Right cardiac atrium (tissue), 5 donors: Measurements from ENCODE around the gene RARB. TPM values are rescaled to one million over a fixed set of nuclear protein-coding genes. Genes with fewer than 3 reads are reported as not detected.
A peak's percentile ranks its signal among the peaks of the same experiment; 100 is the strongest.

ENCODE experiments used
- ATAC-seq, 2 donors: fragments of 200-7000 bp; cut with Tn5 transposase; one replicate each; pipeline versions ENCODE4 v1.8.0 to v1.9.1; 2020; ENCODE audit warnings: moderate library complexity in 2 of 2, mild to moderate bottlenecking in 1 of 2
- DNase-seq, 3 donors: peaks; one replicate each; pipeline ENCODE4 v3.0.0-alpha.2; 2020
- H3K27ac ChIP-seq: one replicate; pipeline ENCODE4 v1.5.1; 2013; ENCODE audit warnings: mild to moderate bottlenecking, low read length, control low read depth, moderate library complexity
- H3K27me3 ChIP-seq: one replicate; pipeline ENCODE4 v1.6.1; 2013; ENCODE audit not compliant: control insufficient read depth, insufficient read depth
- H3K4me1 ChIP-seq: one replicate; pipeline ENCODE4 v1.6.1; 2013; ENCODE audit warnings: low read length; ENCODE audit not compliant: control insufficient read depth, insufficient read depth
- H3K4me3 ChIP-seq: one replicate; pipeline ENCODE4 v1.5.1; 2013; ENCODE audit warnings: low read length, control low read depth
- H3K9me3 ChIP-seq: one replicate; pipeline ENCODE4 v1.6.1; 2013; ENCODE audit warnings: low read length; ENCODE audit not compliant: control insufficient read depth
- WGBS: extraction: QIAGEN DNeasy Blood & Tissue Kit; methylation state at CpG from one replicate; pipeline ENCODE4 v1.1.7; 2013; 5-methylcytosine and 5-hydroxymethylcytosine counted together
- intact Hi-C, 4 donors: fragments of 100-400 bp; cut with DNase I; formaldehyde crosslinking; loops; one replicate each; pipeline versions ENCODE4 v1.11.0 to v1.14.0; 2022 to 2023
- polyA plus RNA-seq: library from polyadenylated mRNA; stranded (reverse); fragments of 200-250 nt; gene quantifications from one replicate; pipeline ENCODE4 v1.2.3, GENCODE V29; 2013
- total RNA-seq, 4 donors: library from RNA; stranded (reverse); fragmentation: NEBNext Ultra II Directional; extraction: Animal tissue kit (Norgen Biotek cat#: 25700); gene quantifications; one replicate each; pipeline ENCODE4 v1.2.1, GENCODE V29; 2021
- donor health status: healthy with polysubstance abuse.
- donor health status: DM: no; HTN: yes; CAD: no.
- donor health status: DM: no; HTN: no; CAD: no.
- donor health status: DM: no; HTN: yes; CAD: no; lungs with severe emphysema.
- donor health status: DM: yes; HTN: yes; CAD: no.

Gene RARB
- total and polyA plus RNA-seq, 5 donors = 9.5 to 26.4 (median 24.0) TPM

- H3K9me3 ChIP-seq = no peaks in the 10 kb centered on the region
- H3K4me3 ChIP-seq = no peak overlapping the region
- H3K27me3 ChIP-seq = no peaks in the 10 kb centered on the region
- ATAC-seq = no peak
- WGBS = 98% methylated on average over 2 of the region's 2 CpGs
- peaks cover 14% of the 10 kb centered on the region for H3K4me1 ChIP-seq
- intact Hi-C loops = loop anchor here in 2 of 4 donors (5.0 to 10.0 kb wide), 3 partner anchors 161 to 553 kb away; partner anchors contain the start of gene RARB (in 2 of the 2)
- DNase-seq = no peak
- no peak overlapping the region for H3K27ac ChIP-seq
These were observed 159.9 kb downstream of the RARB start for GRCh38 chr3:25587975-25588374.

GRCh38 chr3:25588441-25589103 is 160.5 kb downstream of the RARB start:
- Histone ChIP-seq H3K4me3 (no peak overlapping the region), H3K9me3 (no peaks in the 10 kb centered on the region), H3K4me1 (peaks cover 16% of the 10 kb centered on the region), H3K27ac (peak overlapping the region; percentile 1), H3K27me3 (no peaks in the 10 kb centered on the region)
- DNase-seq = no peak
- intact Hi-C loops = loop anchor here in 2 of 4 donors (5.0 to 10.0 kb wide), 3 partner anchors 161 to 554 kb away; partner anchors contain the start of gene RARB (in 2 of the 2)
- ATAC-seq = no peak
- 65% methylated on average over 8 of the region's 8 CpGs for WGBS

DNA sequence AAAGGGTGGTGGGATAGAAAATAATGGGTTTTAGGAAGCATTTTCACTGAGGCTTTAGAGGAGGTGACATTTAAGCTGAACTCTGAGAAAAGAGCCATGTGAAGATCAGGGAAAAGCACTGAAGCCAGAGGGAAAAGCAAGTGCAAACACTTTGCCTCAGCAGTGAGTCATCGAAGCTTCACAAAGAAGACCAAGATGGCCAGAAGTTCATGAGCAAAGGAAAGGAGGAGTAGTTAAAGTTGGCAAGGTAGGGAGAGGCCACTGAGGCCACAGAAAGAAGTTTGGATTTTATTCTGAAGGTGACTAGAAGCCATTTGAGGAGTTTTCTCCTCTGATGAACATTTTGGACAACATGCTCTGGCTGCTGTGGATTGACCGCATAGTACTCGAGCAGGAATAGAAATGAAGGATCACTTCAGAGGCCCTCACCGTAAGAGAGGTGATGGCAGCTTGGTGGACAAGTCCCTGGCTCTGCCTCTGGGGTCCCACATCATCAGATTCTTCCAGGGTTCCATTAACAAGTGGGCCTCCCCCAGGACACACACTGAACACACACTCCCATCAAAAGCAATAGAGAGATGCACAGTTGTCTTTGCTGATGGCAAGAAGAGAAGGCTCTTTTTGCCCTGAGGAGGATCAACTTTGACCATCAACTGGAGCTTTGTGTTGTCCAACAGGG is 161.2 kb downstream of the RARB start:
- no peaks in the 10 kb centered on the region for H3K27me3 ChIP-seq
- peaks cover 16% of the 10 kb centered on the region for H3K4me1 ChIP-seq
- intact Hi-C loops = loop anchor here in 2 of 4 donors (5.0 to 10.0 kb wide), 3 partner anchors 162 to 554 kb away; partner anchors contain the start of gene RARB (in 2 of the 2)
- no peak for DNase-seq
- H3K4me3 ChIP-seq = no peak overlapping the region
- no peaks in the 10 kb centered on the region for H3K9me3 ChIP-seq
- no peak for ATAC-seq
- H3K27ac ChIP-seq = peak overlapping the region; percentile 82
- WGBS = 81% methylated on average over 4 of the region's 4 CpGs

DNA sequence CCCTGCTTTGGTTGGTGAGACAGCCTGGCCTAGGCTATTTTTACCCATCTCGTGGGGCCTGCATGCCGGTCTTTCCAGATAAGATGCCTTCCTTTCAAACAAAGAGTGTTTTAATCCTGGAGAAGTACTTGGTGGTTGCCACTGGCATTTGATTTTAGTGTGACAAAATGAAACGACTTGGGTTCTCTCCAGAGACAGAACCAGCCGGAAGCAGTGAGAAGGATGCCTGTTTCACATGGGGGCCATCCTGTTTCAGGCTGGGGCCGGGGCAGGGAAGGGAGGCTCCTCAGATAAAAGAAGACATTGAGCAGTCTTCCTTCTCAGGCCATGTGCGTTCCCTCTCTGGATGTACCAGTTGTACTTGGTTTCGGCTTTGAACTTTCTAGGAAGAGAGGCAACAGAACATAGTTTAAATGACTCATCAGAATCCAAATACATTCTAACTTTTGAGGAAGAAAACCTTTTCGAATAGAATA is 161.8 kb downstream of the RARB start:
- H3K27ac ChIP-seq = peak overlapping the region; percentile 85
- 43% methylated on average over 8 of the region's 8 CpGs for WGBS
- intact Hi-C loops = loop anchor here (5.0 to 10.0 kb wide), 11 partner anchors 55 to 825 kb away; partner anchors contain the start of gene RARB (in 3 of the 4)
- ATAC-seq = peak; percentile 16 to 54
- H3K9me3 ChIP-seq = no peaks in the 10 kb centered on the region
- H3K27me3 ChIP-seq = no peaks in the 10 kb centered on the region
- peaks cover 16% of the 10 kb centered on the region for H3K4me1 ChIP-seq
- DNase-seq = no peak
- H3K4me3 ChIP-seq = no peak overlapping the region

DNA sequence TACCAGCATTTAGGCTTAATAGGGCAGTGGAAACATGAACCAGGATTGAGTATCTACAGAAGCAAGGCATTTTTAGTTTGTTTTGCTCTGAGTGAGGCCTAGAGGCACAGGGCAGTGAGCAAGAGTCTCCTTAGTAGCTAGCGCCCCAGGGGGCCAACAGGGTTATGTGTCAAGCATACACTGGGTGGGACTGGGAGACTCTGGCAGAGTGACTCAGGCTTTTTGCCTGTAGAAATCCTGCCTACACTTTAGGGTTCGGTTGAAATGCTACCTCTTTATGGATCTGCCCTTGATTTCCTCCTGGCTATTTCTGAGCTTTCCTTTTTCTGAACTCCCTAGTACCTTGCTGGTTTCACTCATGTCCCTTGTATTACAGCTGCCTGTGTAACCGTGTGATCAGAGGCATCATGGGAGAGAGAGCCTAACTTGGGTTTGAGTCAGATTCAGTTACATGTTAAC is 164.5 kb downstream of the RARB start:
- Histone ChIP-seq H3K9me3 (no peaks in the 10 kb centered on the region), H3K4me1 (peaks cover 16% of the 10 kb centered on the region), H3K4me3 (no peak overlapping the region), H3K27ac (peak overlapping the region; percentile 88), H3K27me3 (no peaks in the 10 kb centered on the region)
- intact Hi-C loops = loop anchor here (5.0 to 10.0 kb wide), 10 partner anchors 58 to 828 kb away; partner anchors contain the start of gene RARB (in 1 of the 4)
- peak; percentile 79 to 85 (median 80) for DNase-seq
- peak; percentile 76 to 85 for ATAC-seq
- 37% methylated on average over 3 of the region's 3 CpGs for WGBS

DNA sequence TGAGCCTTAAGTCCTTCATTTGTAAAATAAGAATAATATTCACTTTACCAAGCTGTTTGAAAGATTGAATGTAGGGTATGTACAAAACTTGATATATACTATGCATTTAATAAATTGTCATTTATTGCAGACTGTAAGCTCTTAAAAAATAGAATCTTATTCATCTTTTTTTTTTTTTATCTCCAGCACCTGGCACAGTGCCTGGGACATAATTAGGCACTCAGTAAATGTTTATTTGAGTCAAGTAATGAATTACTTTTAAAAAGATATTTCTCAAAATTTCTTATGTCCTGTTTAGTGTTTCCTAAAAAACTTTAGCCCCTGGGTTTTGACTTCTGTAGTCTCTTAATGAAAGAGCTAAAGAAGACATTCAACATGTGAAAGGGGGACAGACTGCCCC is 164.9 kb downstream of the RARB start:
- no peak overlapping the region for H3K4me3 ChIP-seq

GRCh38 chr3:25594007-25594502 is 166.0 kb downstream of the RARB start:
- WGBS = 3% methylated on average over 1 of the region's 1 CpG
- Histone ChIP-seq H3K27ac (no peak overlapping the region), H3K9me3 (no peaks in the 10 kb centered on the region), H3K4me3 (no peak overlapping the region), H3K27me3 (no peaks in the 10 kb centered on the region), H3K4me1 (peaks cover 16% of the 10 kb centered on the region)
- intact Hi-C loops = loop anchor here (5.0 to 10.0 kb wide), 10 partner anchors 59 to 829 kb away; partner anchors contain the start of gene RARB (in 1 of the 4)
- peak in 2 of 3 donors; percentile 35 to 70 for DNase-seq
- peak; percentile 72 to 82 for ATAC-seq

More for the DNA sequence above, 164.9 kb downstream of the RARB start:
- ATAC-seq (no peak), DNase-seq (no peak)
- H3K27ac ChIP-seq = no peak overlapping the region
- H3K4me1 ChIP-seq = peaks cover 16% of the 10 kb centered on the region
- no peaks in the 10 kb centered on the region for H3K9me3 ChIP-seq
- intact Hi-C loops = loop anchor here (5.0 to 10.0 kb wide), 10 partner anchors 58 to 828 kb away; partner anchors contain the start of gene RARB (in 1 of the 4)
- no peaks in the 10 kb centered on the region for H3K27me3 ChIP-seq

GRCh38 chr3:25597535-25598101 is 169.6 kb downstream of the RARB start:
- Histone ChIP-seq H3K27me3 (no peaks in the 10 kb centered on the region), H3K4me1 (peaks cover 4% of the 10 kb centered on the region), H3K9me3 (no peaks in the 10 kb centered on the region), H3K4me3 (no peak overlapping the region), H3K27ac (no peak overlapping the region)
- 67% methylated on average over 1 of the region's 1 CpG for WGBS
- ATAC-seq (no peak), DNase-seq (no peak)
- intact Hi-C loops = loop anchor here (10.0 kb wide), 5 partner anchors 63 to 833 kb away; no protein-coding TSS in a partner anchor

DNA sequence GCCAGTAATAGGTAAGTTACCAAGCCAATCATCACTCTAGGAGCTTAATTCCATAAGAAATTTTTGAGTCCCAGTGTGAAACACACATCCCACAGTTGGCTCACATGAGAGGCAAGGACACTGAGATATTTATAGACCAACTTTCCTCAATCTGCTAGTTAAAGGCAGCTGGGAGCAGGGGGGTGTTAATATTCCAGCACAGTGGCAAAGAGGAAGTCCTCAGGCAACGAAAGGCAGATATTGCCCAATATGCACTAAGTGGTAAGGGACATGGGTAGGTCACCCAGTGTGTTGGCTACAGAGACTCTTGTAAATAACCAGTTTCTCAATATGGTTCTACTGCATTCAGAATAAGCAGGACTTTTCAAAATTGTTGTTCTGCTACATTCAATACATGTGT is 175.6 kb downstream of the RARB start:
- peak; percentile 86 to 87 for ATAC-seq
- H3K27ac ChIP-seq = peak overlapping the region; percentile 15
- intact Hi-C loops = no loop called here

DNA sequence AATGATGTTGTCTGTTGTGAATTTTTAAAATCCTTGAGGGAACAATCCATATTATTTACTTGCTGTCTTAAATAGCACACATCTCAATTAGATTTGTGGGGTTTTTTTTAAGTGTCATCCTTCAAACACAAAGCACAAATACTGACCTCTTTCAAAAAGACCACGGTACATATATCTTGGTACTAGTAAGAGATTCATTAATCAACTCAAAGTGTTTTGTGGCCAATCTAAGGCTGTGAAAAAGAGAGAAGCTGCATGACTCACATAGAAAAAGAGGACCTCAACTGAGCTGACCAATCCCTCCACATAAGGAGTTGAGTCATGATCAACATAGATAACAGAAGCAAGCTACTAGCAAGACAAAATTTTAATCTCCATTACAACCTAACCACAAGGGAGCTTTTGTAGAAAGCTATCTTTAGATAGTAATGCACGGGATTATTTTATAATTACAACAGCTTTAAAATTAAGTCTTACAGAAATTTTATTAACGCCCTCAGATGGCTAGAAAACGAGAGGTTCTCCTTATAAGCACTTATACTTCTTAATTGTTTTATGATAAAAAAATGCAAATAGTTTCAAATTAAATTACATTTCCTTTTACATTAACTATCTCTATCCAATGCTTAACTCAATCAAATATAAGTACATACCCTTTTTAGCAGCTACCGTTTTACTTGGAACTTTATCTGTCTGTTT is 176.2 kb downstream of the RARB start:
- H3K27me3 ChIP-seq = no peaks in the 10 kb centered on the region
- ATAC-seq (peak; percentile 68 to 80), DNase-seq (no peak)
- H3K4me1 ChIP-seq = peaks cover 1% of the 10 kb centered on the region
- H3K27ac ChIP-seq = no peak overlapping the region
- no peaks in the 10 kb centered on the region for H3K9me3 ChIP-seq
- intact Hi-C loops = no loop called here
- WGBS = 43% methylated on average over 5 of the region's 5 CpGs
- no peak overlapping the region for H3K4me3 ChIP-seq

More for the DNA sequence above, 175.6 kb downstream of the RARB start:
- Histone ChIP-seq H3K4me3 (no peak overlapping the region), H3K27me3 (no peaks in the 10 kb centered on the region), H3K9me3 (no peaks in the 10 kb centered on the region), H3K4me1 (peaks cover 1% of the 10 kb centered on the region)
- 16% methylated on average over 1 of the region's 1 CpG for WGBS
- no peak for DNase-seq
